HepG2 (cell line): Measurements from ENCODE around the gene CGREF1. TPM values are rescaled to one million over a fixed set of nuclear protein-coding genes. Genes with fewer than 3 reads are reported as not detected.

Experiments
- ARID2 ChIP-seq: sonication (generic); formaldehyde crosslinking; IDR thresholded peaks from 2 replicates; pipeline ENCODE4 v1.8.1; 2022; ENCODE audit warnings: mild to moderate bottlenecking, missing genetic modification reagents, borderline replicate concordance
- BCLAF1 ChIP-seq: fragments of 450-650 bp; IDR thresholded peaks from 2 replicates; pipeline ENCODE4 v1.6.1; 2017; ENCODE audit warnings: mild to moderate bottlenecking
- HCFC1 ChIP-seq: fragments of 150-350 bp; IDR thresholded peaks from 2 replicates; pipeline ENCODE4 v1.6.1; 2014; ENCODE audit warnings: low read depth, low read length
- IRF2 ChIP-seq: IDR thresholded peaks from 2 replicates; pipeline ENCODE4 v1.6.1; 2018; ENCODE audit warnings: missing genetic modification reagents, missing compliant biosample characterization
- PTBP1 ChIP-seq: fragments of 200-400 bp; formaldehyde crosslinking; IDR thresholded peaks from 2 replicates; pipeline ENCODE4 v1.6.1; 2018; ENCODE audit warnings: low read length, low read depth; ENCODE audit not compliant: poor library complexity, severe bottlenecking
- SOX5 ChIP-seq: IDR thresholded peaks from 2 replicates; pipeline ENCODE4 v1.6.1; 2016; ENCODE audit warnings: borderline replicate concordance
- TP53 ChIP-seq: sonication (generic); formaldehyde crosslinking; conservative IDR thresholded peaks from 2 replicates; pipeline ENCODE4 v1.4.0; 2020; ENCODE audit warnings: missing genetic modification reagents
- ZBTB3 ChIP-seq: sonication (generic); formaldehyde crosslinking; IDR thresholded peaks from 2 replicates; pipeline ENCODE4 v1.4.0; 2020; ENCODE audit warnings: low read depth, mild to moderate bottlenecking, moderate library complexity, missing genetic modification reagents, borderline replicate concordance
- ZC3H4 ChIP-seq: sonication (generic); formaldehyde crosslinking; IDR thresholded peaks from 2 replicates; pipeline ENCODE4 v1.4.0; 2020; ENCODE audit warnings: missing genetic modification reagents, borderline replicate concordance
- ZNF263 ChIP-seq: sonication (generic); formaldehyde crosslinking; IDR thresholded peaks from 2 replicates; pipeline ENCODE4 v1.4.0; 2020; ENCODE audit warnings: missing genetic modification reagents
- ZNF282 ChIP-seq: fragments of 450-650 bp; IDR thresholded peaks from 2 replicates; pipeline ENCODE4 v1.6.1; 2018; ENCODE audit not compliant: partially characterized antibody
- ZNF292 ChIP-seq: sonication (generic); formaldehyde crosslinking; IDR thresholded peaks from 2 replicates; pipeline ENCODE4 v1.8.1; 2022; ENCODE audit warnings: mild to moderate bottlenecking, low read depth, missing genetic modification reagents, borderline replicate concordance
- ZNF337 ChIP-seq: sonication (generic); formaldehyde crosslinking; IDR thresholded peaks from 2 replicates; pipeline ENCODE4 v1.5.1; 2020; ENCODE audit warnings: missing genetic modification reagents, low read depth, mild to moderate bottlenecking, borderline replicate concordance
- ZNF530 ChIP-seq: sonication (generic); formaldehyde crosslinking; IDR thresholded peaks from 2 replicates; pipeline ENCODE4 v1.5.0; 2020; ENCODE audit warnings: low read depth, mild to moderate bottlenecking, missing genetic modification reagents
- ZNF607 ChIP-seq: sonication (generic); formaldehyde crosslinking; IDR thresholded peaks from 2 replicates; pipeline ENCODE4 v1.5.1; 2020; ENCODE audit warnings: missing genetic modification reagents, mild to moderate bottlenecking, borderline replicate concordance
- ZNF687 ChIP-seq: sonication (generic); formaldehyde crosslinking; IDR thresholded peaks from 2 replicates; pipeline ENCODE4 v1.5.1; 2020; ENCODE audit warnings: mild to moderate bottlenecking, missing genetic modification reagents, moderate library complexity
- ZSCAN21 ChIP-seq: sonication (generic); formaldehyde crosslinking; IDR thresholded peaks from 2 replicates; pipeline ENCODE4 v1.8.0; 2022; ENCODE audit warnings: mild to moderate bottlenecking, missing genetic modification reagents, moderate library complexity, borderline replicate concordance
- polyA plus RNA-seq, 8 experiments: library from polyadenylated mRNA; depleted of rRNA in 3 of 8; stranded (reverse) in 7 of 8; unstranded in 1 of 8; fragments of >200 nt; fragmentation: Illumina TruSeq in 4 of 8; extraction: Trizol in 4 of 8; gene quantifications; 2 replicates each; pipeline versions ENCODE4 v1.2.1 to v1.2.3, GENCODE V29; 2011 to 2016; ENCODE audit warnings: low read depth in 4 of 8, missing spikeins in 1 of 8, mixed read lengths in 1 of 8; ENCODE audit not compliant: insufficient read depth in 1 of 8
- total RNA-seq, 5 experiments: library from RNA; depleted of rRNA; stranded (reverse); fragments of >200 nt; fragmentation: Illumina TruSeq; extraction: Trizol; gene quantifications; 2 replicates each; pipeline ENCODE4 v1.2.3, GENCODE V29; 2016; ENCODE audit warnings: low read depth in 1 of 5
- TF ChIP-seq, protein P1 (sequence below): sonication (generic); formaldehyde crosslinking; IDR thresholded peaks from 2 replicates; pipeline ENCODE4 v1.5.1; 2020; ENCODE audit warnings: mild to moderate bottlenecking, missing genetic modification reagents, borderline replicate concordance
- TF ChIP-seq, protein P2 (sequence below): sonication (generic); formaldehyde crosslinking; IDR thresholded peaks from 2 replicates; pipeline ENCODE4 v1.4.0; 2020; ENCODE audit warnings: missing genetic modification reagents, mild to moderate bottlenecking, borderline replicate concordance

Gene CGREF1
- total and polyA plus RNA-seq, 2 of the 13 experiments (the other 11 are each of a cell fraction or from before 2014, with no cell fraction given) = 13.9 to 23.4 TPM

DNA sequence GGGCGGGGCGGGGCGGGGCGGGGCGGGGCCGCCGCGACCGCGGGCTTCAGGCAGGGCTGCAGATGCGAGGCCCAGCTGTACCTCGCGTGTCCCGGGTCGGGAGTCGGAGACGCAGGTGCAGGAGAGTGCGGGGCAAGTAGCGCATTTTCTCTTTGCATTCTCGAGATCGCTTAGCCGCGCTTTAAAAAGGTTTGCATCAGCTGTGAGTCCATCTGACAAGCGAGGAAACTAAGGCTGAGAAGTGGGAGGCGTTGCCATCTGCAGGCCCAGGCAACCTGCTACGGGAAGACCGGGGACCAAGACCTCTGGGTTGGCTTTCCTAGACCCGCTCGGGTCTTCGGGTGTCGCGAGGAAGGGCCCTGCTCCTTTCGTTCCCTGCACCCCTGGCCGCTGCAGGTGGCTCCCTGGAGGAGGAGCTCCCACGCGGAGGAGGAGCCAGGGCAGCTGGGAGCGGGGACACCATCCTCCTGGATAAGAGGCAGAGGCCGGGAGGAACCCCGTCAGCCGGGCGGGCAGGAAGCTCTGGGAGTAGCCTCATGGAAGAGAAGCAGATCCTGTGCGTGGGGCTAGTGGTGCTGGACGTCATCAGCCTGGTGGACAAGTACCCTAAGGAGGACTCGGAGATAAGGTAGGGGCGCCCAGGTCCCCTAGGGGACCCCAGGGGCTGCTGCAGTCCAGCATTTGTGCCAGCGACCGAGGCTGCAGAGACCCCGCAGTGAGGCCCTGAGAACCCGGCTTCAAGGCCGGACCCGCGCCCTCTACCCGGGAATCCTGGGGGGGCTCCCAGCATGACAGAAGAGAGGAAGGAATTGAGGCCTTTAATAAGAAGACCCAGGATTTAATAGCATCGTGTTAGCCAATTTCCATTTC lies 32.0 kb downstream of the CGREF1 start, which contains the start of gene KHK (continued):
- no peak for TF ChIP-seq PTBP1
- no peak for TF ChIP-seq ARID2 (CRISPR knock-in tag)
- TF ChIP-seq, protein P1, sequence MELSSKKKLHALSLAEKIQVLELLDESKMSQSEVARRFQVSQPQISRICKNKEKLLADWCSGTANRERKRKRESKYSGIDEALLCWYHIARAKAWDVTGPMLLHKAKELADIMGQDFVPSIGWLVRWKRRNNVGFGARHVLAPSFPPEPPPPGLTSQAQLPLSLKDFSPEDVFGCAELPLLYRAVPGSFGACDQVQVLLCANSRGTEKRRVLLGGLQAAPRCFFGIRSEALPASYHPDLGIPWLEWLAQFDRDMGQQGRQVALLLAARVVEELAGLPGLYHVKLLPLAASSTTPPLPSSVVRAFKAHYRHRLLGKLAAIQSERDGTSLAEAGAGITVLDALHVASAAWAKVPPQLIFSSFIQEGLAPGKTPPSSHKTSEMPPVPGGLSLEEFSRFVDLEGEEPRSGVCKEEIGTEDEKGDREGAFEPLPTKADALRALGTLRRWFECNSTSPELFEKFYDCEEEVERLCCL (CRISPR knock-in tag) = 0 out of 2 replicates have a peak, but pooled peaks have one; percentile 1
- TF ChIP-seq, protein P2, sequence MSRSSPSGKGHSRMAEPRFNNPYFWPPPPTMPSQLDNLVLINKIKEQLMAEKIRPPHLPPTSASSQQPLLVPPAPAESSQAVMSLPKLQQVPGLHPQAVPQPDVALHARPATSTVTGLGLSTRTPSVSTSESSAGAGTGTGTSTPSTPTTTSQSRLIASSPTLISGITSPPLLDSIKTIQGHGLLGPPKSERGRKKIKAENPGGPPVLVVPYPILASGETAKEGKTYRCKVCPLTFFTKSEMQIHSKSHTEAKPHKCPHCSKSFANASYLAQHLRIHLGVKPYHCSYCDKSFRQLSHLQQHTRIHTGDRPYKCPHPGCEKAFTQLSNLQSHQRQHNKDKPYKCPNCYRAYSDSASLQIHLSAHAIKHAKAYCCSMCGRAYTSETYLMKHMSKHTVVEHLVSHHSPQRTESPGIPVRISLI = no peak
- TF ChIP-seq ZNF530 (CRISPR knock-in tag) = 0 out of 2 replicates have a peak, but pooled peaks have one; percentile 14
- no peak for TF ChIP-seq BCLAF1
- no peak for TF ChIP-seq ZC3H4 (CRISPR knock-in tag)
- TF ChIP-seq ZNF607 (CRISPR knock-in tag) = peak; percentile 12; the same call in 1 of the 2 replicates
- TF ChIP-seq TP53 (CRISPR knock-in tag) = no peak
- TF ChIP-seq HCFC1 = no peak
- TF ChIP-seq ZSCAN21 (CRISPR knock-in tag) = no peak
- peak; percentile 50; the same call in 1 of the 2 replicates for TF ChIP-seq SOX5 (CRISPR knock-in tag)
- TF ChIP-seq ZBTB3 (CRISPR knock-in tag) = no peak
- no peak for TF ChIP-seq ZNF282
- TF ChIP-seq ZNF687 (CRISPR knock-in tag) = peak; percentile 93
- TF ChIP-seq ZNF337 (CRISPR knock-in tag) = no peak
- TF ChIP-seq ZNF292 (CRISPR knock-in tag) = peak; percentile 52; the same call in 1 of the 2 replicates
- TF ChIP-seq IRF2 = peak; percentile 39
- TF ChIP-seq ZNF263 = peak; percentile 94
